GM19043 (cell line): Measurements from ENCODE around the gene ATP10B.

Experiments
- ATAC-seq: cut with Tn5 transposase; IDR thresholded peaks from one replicate; pipeline ENCODE4 v1.9.1; 2021; ENCODE audit warnings: low read depth; ENCODE audit not compliant: unreplicated experiment

The ATP10B gene

GRCh38 chr5:160640406-160640805, 211.6 kb downstream of the ATP10B start:
- ATAC-seq: no peak

- no peak for ATAC-seq
Observed at GRCh38 chr5:160638161-160638742, 213.8 kb downstream of the ATP10B start.

GRCh38 chr5:160637357-160638090, 214.5 kb downstream of the ATP10B start:
- ATAC-seq: no peak

- no peak for ATAC-seq
Observed at GRCh38 chr5:160635663-160636062, 216.3 kb downstream of the ATP10B start.

- ATAC-seq: no peak
Observed at GRCh38 chr5:160635046-160635445, 217.0 kb downstream of the ATP10B start.

GRCh38 chr5:160629003-160629402, 223.0 kb downstream of the ATP10B start:
- no peak for ATAC-seq

GRCh38 chr5:160628619-160628968, 223.4 kb downstream of the ATP10B start:
- ATAC-seq: no peak

GRCh38 chr5:160627921-160628618, 223.9 kb downstream of the ATP10B start:
- no peak for ATAC-seq

- ATAC-seq: no peak
Observed at GRCh38 chr5:160626322-160626721, 225.7 kb downstream of the ATP10B start.

- ATAC-seq: no peak
Observed at GRCh38 chr5:160621526-160621925, 230.5 kb downstream of the ATP10B start.

GRCh38 chr5:160620401-160620800, 231.6 kb downstream of the ATP10B start:
- ATAC-seq: no peak

- no peak for ATAC-seq
Observed at GRCh38 chr5:160619381-160619780, 232.6 kb downstream of the ATP10B start.

GRCh38 chr5:160618286-160618685, 233.7 kb downstream of the ATP10B start:
- no peak for ATAC-seq

GRCh38 chr5:160616712-160617497, 235.1 kb downstream of the ATP10B start:
- no peak for ATAC-seq

GRCh38 chr5:160614136-160614535, 237.9 kb downstream of the ATP10B start:
- ATAC-seq: no peak

GRCh38 chr5:160605266-160605665, 246.7 kb downstream of the ATP10B start:
- ATAC-seq: peak; percentile 49

- ATAC-seq: no peak
Observed at GRCh38 chr5:160604484-160604883, 247.5 kb downstream of the ATP10B start.

GRCh38 chr5:160602744-160603143, 249.3 kb downstream of the ATP10B start:
- no peak for ATAC-seq

- no peak for ATAC-seq
Observed at GRCh38 chr5:160601046-160601445, 251.0 kb downstream of the ATP10B start.

GRCh38 chr5:160573318-160573717, 278.7 kb downstream of the ATP10B start:
- ATAC-seq: no peak
